Body of pancreas (tissue), 4 donors: ENCODE measurements around the gene XIAP. TPM values are rescaled to one million over a fixed set of nuclear protein-coding genes. Genes with fewer than 3 reads are reported as not detected.
"Not testable (repeated sequence)": the region's sequence is repeated elsewhere in the genome, so short reads cannot be mapped to it uniquely, and the experiment has no call there.

Experiments used
- ATAC-seq: fragments of 150-250 bp; one replicate; pipeline ENCODE4 v1.9.1; 2016
- DNase-seq, 4 donors: peaks; one replicate each; pipeline ENCODE4 v3.0.0-alpha.2; 2019
- H3K27ac ChIP-seq, 4 donors: fragments of 200-600 bp; sonication (generic); 1 replicate in 3 of 4; 2 replicates in 1 of 4; pipeline versions ENCODE4 v1.5.1 to v1.6.1; 2016 to 2019; ENCODE audit warnings: mild to moderate bottlenecking in 1 of 4, mixed read lengths in 1 of 4, moderate library complexity in 1 of 4
- H3K27me3 ChIP-seq, 2 donors: fragments of 200-600 bp; sonication (generic); one replicate each; pipeline ENCODE4 v1.6.0; 2016; ENCODE audit warnings: mild to moderate bottlenecking in 1 of 2
- H3K36me3 ChIP-seq, 2 donors: fragments of 200-600 bp; sonication (generic); replicated peaks in 1 of 2; 2 replicates each; pipeline ENCODE4 v1.5.1; 2016; ENCODE audit warnings: low read depth in 2 of 2; ENCODE audit not compliant: insufficient read depth in 1 of 2
- H3K4me1 ChIP-seq: fragments of 200-600 bp; sonication (generic); one replicate; pipeline ENCODE4 v1.6.0; 2016
- H3K4me3 ChIP-seq, 2 donors: fragments of 200-600 bp; sonication (generic); 1 replicate in 1 of 2; 2 replicates in 1 of 2; pipeline ENCODE4 v1.5.1; 2016 to 2019
- H3K9me3 ChIP-seq, 3 donors: fragments of 200-600 bp; sonication (generic); 1 replicate in 2 of 3; 2 replicates in 1 of 3; pipeline ENCODE4 v1.5.1; 2016
- CTCF ChIP-seq, 7 experiments: fragments of 450-650 bp in 4 of 7; fragments of 200-600 bp in 3 of 7; sonication (generic) in 3 of 7; IDR thresholded peaks; one replicate each; pipeline ENCODE4 v1.5.1; 2016 to 2019; ENCODE audit warnings: antibody characterized with exemption in 7 of 7
- POLR2A ChIP-seq, 3 donors: fragments of 450-650 bp; IDR thresholded peaks; one replicate each; pipeline ENCODE4 v1.6.1; 2016; ENCODE audit warnings: antibody characterized with exemption in 3 of 3, mild to moderate bottlenecking in 2 of 3
- WGBS, 2 donors: methylation state at CpG; one replicate each; pipeline ENCODE4 v1.1.5; 2017; 5-methylcytosine and 5-hydroxymethylcytosine counted together
- intact Hi-C: fragments of 100-400 bp; cut with DNase I; formaldehyde crosslinking; loops from one replicate; pipeline ENCODE4 v1.15.1; 2023
- total RNA-seq, 2 donors: library from RNA; depleted of rRNA; stranded (reverse); fragments of >200 nt; gene quantifications; one replicate each; pipeline ENCODE4 v1.1.0, GENCODE V29; 2016

Gene XIAP
- total RNA-seq, result 10 to 100 TPM; 20.4 to 22.1 TPM

- TF ChIP-seq CTCF (IDR thresholded peaks at IDR 0.05), result peak in 2 of 7 experiments; percentile 20 to 21
- peak; percentile 71 to 90 (median 86) for TF ChIP-seq POLR2A (IDR thresholded peaks at IDR 0.05)
- H3K36me3 ChIP-seq, result no peaks in the 10 kb centered on the region
- 0 to 1% methylated on average over 8 to 37 of the region's 62 CpGs for WGBS, 2 donors
- peak within 1 kb of the TSS; percentile 41 to 47 for H3K4me3 ChIP-seq
- H3K27me3 ChIP-seq, result no peaks in the 10 kb centered on the region
- intact Hi-C loops, result no loop called here
- H3K4me1 ChIP-seq, result peaks cover 7% of the 10 kb centered on the region
- DNase-seq (peak; percentile 82 to 88 (median 84)), ATAC-seq (peak; percentile 91)
- no peaks in the 10 kb centered on the region for H3K9me3 ChIP-seq
- H3K27ac ChIP-seq, result peak within 1 kb of the TSS; percentile 91 to 97 (median 96)
Measured at GRCh38 chrX:123859846-123860838, at the start of gene XIAP. Gene XIAP (plus strand): TSS chrX:123860053. CDS start chrX:123885663, 25,610 bp downstream.

DNA sequence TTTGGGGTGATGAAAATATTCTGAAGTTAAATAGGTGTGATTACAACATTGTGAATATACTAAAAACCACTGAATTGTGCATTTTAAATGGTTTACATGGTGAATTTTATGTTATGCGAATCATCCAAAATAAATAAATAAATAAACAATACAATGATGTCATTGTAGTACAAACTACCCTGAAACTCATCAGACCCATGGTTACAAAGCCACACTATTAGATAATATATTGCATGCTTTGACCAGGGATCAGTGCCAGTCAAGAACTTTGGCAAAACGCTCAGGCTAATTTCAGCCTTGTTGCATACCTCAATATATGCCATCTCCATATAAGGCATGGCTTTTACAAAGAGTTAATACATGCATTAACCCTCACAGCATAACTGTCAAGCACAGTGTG, 45.5 kb upstream of the XIAP start:
- Histone ChIP-seq H3K9me3 (no peaks in the 10 kb centered on the region), H3K27me3 (no peaks in the 10 kb centered on the region), H3K4me1 (no peaks in the 10 kb centered on the region), H3K4me3 (no peak overlapping the region), H3K27ac (peak overlapping the region in 2 of 4 donors; percentile 6 to 49), H3K36me3 (no peaks in the 10 kb centered on the region)
- no peak for ATAC-seq
- intact Hi-C loops, result no loop called here
- 41 to 93% methylated on average over 2 of the region's 2 CpGs for WGBS, 2 donors
- TF ChIP-seq POLR2A (IDR thresholded peaks at IDR 0.05), result no peak
- TF ChIP-seq CTCF (IDR thresholded peaks at IDR 0.05), result no peak
- no peak for DNase-seq

- H3K4me1 ChIP-seq, H3K9me3 ChIP-seq, intact Hi-C loops, H3K36me3 ChIP-seq, H3K4me3 ChIP-seq, H3K27me3 ChIP-seq: not testable (repeated sequence)
- ATAC-seq, result peak; percentile 60
- DNase-seq, result peak in 2 of 4 donors; percentile 6 to 9
- 52% methylated on average over 8 of the region's 12 CpGs; no CpG with 5 or more reads in 1 of the 2 donors for whole genome bisulfite sequencing, 2 donors
- H3K27ac ChIP-seq, result peak overlapping the region in 2 of 4 donors; percentile 6 to 49
Measured at GRCh38 chrX:123814934-123815394, 44.9 kb upstream of the XIAP start.

GRCh38 chrX:123817288-123817894, 42.5 kb upstream of the XIAP start:
- DNase-seq, result peak; percentile 46 to 79 (median 58)
- Histone ChIP-seq H3K4me1 (no peaks in the 10 kb centered on the region), H3K4me3 (no peak overlapping the region), H3K36me3 (no peaks in the 10 kb centered on the region), H3K9me3 (no peaks in the 10 kb centered on the region), H3K27ac (no peak overlapping the region), H3K27me3 (no peaks in the 10 kb centered on the region)
- 15 to 17% methylated on average over 2 to 6 of the region's 6 CpGs for WGBS, 2 donors
- intact Hi-C loops, result no loop called here
- TF ChIP-seq CTCF (IDR thresholded peaks at IDR 0.05) (no peak), POLR2A (IDR thresholded peaks at IDR 0.05) (no peak)
- peak; percentile 35 for ATAC-seq

- ATAC-seq (no peak), DNase-seq (no peak)
- Histone ChIP-seq H3K4me1 (no peaks in the 10 kb centered on the region), H3K9me3 (no peaks in the 10 kb centered on the region), H3K27me3 (no peaks in the 10 kb centered on the region), H3K36me3 (no peaks in the 10 kb centered on the region), H3K4me3 (no peak overlapping the region), H3K27ac (no peak overlapping the region)
- intact Hi-C loops, result no loop called here
- no peak for TF ChIP-seq CTCF (IDR thresholded peaks at IDR 0.05)
- no peak for TF ChIP-seq POLR2A (IDR thresholded peaks at IDR 0.05)
Measured at GRCh38 chrX:123818243-123818642, 41.6 kb upstream of the XIAP start.
